ENCODE data around the gene FNTB.

The FNTB gene

DNA sequence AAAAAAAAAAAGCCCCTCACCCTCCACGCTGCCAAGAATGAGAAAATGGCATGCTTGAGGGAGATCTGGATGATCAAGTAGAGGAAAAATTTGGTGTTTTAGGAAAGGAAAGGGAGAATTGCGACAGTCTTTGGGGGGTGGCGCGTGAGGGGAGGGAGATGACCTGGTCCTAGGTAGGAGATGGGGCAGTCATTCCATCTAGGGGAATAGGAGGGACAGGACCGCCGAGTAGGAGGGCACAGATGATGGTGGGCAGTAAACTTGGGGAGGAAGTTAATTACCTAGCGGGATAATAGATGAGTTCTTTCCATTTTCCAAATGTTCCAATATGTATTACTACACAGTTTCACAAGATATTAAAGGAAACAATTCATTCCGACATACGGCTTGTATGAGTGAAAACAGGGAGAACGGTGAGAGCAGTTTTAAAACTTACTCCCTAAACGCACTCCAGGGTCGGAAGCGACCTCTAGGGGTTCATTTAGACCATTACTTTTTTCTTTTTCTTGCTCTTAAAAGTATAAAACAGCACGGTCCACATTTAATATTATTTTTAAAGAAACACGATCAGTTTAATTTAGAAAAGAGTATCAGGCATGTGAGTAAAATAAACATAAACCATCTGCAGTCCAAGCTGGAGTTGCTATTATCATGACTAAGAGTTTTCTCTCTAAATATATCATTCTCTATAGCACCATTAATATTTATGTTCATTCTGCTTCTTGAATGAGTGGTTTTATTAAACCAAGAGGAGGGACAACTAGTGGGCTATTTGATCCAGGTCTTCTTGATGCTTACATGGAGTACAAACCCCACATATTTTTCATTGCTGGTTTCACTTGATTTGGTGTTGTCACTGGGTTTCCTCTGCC is 3.0 kb upstream of the FNTB start:
- peak; percentile 52 for DNase-seq

DNA sequence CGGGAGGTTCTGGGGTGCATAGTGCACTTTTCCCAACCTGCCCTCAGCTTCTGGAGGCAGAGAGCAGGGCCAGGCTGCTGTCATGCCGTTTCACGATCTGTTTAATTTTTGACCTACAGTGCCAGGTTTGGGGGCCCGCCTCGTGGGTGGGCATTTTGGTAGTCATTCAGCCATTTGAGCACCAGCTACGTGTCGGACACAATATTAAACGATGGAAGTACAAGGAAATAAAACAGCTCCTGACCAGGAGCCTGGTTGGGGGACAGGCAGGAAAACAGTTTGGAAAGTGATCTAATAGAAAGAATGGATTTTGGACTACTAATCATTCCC is 708 bp downstream of the FNTB start:
- DNase-seq: no peak

DNA sequence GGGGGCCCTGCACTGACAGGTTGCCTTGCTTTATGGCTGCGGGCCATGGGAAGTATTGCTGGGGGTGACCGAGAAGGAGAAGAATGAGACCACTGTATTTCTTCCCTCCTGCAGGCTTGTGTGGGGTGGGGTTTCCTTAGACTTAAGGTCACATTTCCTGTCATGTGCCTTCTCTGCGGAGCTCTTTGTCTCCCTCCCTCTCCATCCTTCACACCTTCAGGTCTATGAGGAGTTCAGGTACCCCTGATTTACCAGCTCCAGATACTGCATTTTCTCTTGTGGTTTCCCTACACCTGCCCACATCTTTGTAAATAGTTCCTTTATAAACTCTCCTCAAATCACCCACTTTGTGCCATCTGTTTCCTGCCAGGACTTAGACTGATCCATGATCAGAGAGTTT is 3.6 kb downstream of the FNTB start:
- no peak for DNase-seq

GRCh38 chr14:64990939-64991338 is 4.2 kb downstream of the FNTB start:
- no peak for DNase-seq

DNA sequence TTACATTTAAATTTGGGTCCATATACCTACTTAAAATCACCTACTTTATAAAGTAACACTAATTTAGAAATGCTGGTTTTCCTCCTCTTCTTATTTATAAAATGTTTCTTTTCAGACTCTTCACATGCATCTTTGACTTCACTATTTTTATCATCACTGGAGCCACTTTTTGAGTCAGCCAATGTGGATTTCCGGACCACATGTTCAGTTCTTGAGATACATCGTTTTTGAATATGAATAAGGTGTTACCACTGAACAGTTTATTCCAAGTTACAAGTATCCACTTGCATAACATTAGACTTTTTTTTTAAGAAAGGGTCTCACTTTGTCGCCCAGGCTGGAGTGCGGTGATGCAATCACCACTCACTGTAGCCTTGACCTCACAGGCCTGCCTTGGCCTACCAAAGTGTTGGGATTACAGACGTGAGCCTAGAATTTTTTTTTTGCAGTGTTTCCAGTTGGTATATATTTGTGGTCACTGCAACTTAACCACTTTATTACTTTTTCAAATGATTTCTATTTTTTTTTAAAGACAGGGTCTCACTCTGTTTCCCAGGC is 5.7 kb downstream of the FNTB start:
- DNase-seq: peak; percentile 78

- peak; percentile 78 for DNase-seq
Measured at GRCh38 chr14:64993266-64993930, 6.7 kb downstream of the FNTB start.

DNA sequence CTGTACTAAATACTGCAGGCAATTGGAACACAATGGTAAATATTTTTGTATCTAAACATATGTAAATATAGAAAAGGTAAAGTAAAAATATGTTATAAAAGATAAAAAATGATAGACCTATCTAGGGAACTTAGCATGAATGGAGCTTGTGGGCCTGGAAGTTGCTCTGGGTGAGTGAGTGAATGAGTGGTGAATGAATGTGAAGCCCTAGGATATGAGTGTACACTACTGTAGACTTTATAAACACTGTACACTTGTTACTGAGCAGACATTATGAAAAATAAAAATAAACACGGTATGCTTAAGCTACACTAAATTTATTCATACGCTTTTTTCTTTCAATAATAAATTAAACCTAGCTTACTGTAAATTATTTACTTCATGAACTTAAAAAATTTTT is 7.8 kb downstream of the FNTB start:
- no peak for DNase-seq

DNA sequence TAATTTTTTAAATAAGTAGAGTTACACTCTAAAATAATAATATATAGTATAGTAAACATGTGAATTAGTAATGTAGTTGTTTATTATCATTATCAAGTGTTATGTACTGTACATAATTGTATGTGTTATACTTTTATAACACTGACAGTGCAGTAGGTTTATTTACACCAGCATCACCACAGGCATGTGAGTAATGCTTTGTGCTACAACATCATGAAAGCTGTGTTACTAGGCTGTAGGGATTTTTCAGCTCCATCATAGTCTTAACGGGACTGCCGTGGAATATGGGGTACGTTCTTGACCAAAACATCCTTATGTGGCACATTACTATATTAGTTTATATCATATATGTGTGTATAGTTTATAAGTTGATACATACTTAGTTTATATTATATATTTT is 8.6 kb downstream of the FNTB start:
- no peak for DNase-seq

DNA sequence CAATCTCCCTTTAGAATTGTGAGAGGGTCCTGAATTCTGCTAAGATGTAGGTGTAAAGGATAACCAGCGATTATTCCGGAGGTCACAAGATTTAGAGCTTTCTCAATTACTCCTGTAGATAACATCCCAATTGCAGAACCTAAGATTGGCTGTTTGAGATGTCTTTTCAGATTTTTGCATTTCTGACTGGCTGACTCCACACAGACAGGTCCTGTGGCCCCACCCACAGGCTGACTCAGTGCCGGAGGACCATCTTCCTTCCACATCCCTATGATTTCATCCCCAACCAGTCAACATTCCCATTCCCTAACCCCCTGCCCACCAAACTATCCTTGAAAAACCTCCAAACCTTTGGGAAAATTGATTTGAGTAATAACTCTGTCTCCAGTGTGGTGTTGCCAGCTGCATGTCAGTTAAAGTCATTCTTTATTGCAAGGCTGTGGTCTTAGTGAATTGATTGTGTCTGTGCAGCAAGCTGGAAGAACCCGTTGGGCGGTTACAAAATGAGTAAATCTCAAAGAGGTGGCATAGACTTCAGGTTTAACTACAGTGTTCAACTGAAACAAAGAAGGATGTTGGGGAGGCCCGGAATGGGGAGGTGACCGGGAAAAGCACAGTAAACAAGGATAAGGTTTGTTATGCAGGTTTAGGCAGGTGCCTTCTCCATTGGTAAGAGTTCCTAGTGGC is 10.6 kb downstream of the FNTB start:
- DNase-seq: peak; percentile 17

GRCh38 chr14:64998455-64998931 is 11.8 kb downstream of the FNTB start:
- DNase-seq: no peak

GRCh38 chr14:65000898-65001591 is 14.3 kb downstream of the FNTB start:
- no peak for DNase-seq

GRCh38 chr14:65001723-65002122 is 15.0 kb downstream of the FNTB start:
- DNase-seq: no peak

DNA sequence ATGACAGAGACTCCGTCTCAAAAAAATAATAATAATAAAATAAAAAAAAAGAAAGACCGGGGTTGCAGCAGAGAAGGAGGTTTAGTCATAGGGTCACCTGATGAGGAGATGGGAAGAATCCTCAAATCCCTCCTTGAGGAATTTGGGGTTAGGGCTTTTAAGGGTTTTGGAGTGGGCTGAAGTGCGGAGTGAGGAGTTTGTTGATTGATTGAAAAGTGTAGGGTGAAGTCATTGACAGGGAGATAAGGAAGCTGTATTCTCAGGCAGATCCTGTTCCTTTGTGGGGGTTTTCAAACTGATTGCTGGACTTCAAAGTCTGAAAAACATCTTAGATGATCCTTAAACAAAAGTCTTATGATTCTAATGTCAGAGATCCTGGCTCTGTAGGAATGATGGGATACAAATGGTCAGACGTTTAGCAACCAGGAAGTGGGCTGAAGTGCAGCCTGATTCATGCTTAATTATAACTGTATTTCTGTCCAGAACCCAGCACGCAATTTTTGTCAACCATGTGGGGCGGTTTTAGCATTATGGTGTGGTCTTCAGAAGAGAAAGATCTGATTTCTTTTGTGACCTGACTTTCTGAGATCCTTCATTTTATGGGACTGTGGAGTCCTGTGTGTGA is 16.0 kb downstream of the FNTB start:
- DNase-seq: peak; percentile 42

DNA sequence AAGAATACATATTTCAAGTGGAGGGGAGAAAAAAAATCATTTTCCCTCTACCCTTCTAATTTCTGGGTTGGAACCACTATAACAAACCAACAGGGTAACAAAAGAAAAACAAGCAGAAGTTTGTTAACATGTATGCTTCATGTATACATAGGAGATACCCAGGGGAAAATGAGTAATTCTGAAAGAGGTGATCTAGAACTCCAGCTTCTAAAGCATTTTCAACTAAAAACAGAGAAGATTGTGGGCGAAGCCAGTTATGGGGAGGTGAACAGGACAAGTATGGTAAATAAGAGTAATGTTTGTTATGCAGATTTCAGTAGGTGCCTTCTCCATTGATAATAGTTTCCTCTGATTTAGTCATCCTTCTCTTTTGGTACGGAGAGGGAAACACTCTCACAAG is 16.7 kb downstream of the FNTB start:
- no peak for DNase-seq

GRCh38 chr14:65006261-65006721 is 19.6 kb downstream of the FNTB start:
- no peak for DNase-seq

DNA sequence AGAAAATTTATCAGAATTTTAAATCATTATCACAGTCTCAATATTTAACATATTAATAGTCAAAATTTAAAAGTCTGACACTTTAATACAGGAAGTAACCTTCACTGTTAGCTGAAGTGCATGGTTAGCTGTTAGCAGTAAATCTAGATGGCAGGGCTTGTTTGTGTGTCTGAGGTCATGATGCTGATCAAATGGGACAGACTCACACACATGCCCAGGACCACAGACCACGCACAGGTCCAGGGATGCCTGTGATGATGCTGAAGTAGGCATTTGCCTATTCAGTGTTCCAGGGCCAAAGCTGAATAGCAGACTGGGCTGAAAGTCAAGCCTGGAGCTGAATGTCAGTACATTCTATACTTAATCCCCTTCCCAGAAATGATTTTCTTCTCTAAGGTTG is 20.5 kb downstream of the FNTB start:
- DNase-seq: no peak

GRCh38 chr14:65010211-65010931 is 23.7 kb downstream of the FNTB start:
- no peak for DNase-seq

DNA sequence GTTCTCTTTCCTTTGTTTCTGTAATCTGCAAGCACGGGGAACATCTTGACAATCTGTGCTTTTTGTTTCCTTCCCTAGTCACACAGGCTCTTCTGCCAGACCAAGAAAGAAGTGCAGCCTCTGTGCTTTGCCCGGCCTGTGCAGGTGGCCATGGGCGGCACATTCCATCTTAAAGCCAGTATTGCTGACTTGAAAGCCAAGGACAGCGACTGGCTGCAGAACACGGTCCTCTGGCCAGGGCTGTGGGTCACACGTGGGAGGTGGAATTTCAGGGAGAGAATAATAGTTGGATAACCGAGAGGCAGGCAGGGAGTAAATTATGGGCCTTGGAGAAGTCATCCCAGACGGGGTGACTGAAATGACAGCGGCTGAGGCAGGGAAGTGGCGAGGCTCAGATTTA is 24.8 kb downstream of the FNTB start:
- DNase-seq: no peak

DNA sequence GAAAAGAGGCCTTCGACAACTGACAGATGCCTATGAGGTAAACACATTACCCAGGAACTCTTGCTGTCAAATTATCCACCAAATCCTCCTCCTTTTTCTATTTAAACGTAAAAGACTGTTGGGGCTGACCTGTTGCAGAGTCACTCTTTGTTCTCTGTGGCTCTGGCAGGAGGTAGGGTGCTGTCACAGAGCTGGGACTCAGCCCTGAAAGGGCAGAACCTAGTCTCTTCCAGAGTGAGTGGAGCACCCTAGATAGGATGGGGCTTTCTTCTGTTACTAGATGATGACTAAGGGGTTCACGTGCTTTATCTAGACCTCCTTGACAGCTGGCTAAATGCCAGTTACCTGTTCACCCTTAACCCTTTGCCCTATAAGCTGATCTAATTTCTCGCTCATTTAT is 25.7 kb downstream of the FNTB start:
- DNase-seq: no peak

GRCh38 chr14:65015391-65015790 is 28.7 kb downstream of the FNTB start:
- no peak for DNase-seq

GRCh38 chr14:65016471-65016870 is 29.8 kb downstream of the FNTB start:
- DNase-seq: no peak
